ENCODE measurements around the gene ITGBL1.

The ITGBL1 gene

GRCh38 chr13:101493541-101493940 is 41.1 kb downstream of the ITGBL1 start:
- in situ Hi-C loops (cut with HindIII; ENCODE audit: low sequenced_read_pairs) = loop anchor here (25.0 kb wide), 1 partner anchor 356 kb away; no protein-coding TSS in a partner anchor
- no peak overlapping the region for H3K4me3 ChIP-seq (ENCODE audit: low read depth, low read length)
- no peak for DNase-seq (ENCODE audit: low read depth)
- TF ChIP-seq CTCF (IDR thresholded peaks at IDR 0.05; ENCODE audit: low read depth, low read length, missing control alignments) = no peak

GRCh38 chr13:101499406-101499805 is 46.9 kb downstream of the ITGBL1 start:
- TF ChIP-seq CTCF (IDR thresholded peaks at IDR 0.05; ENCODE audit: low read depth, low read length, missing control alignments) = no peak
- in situ Hi-C loops (cut with HindIII; ENCODE audit: low sequenced_read_pairs) = loop anchor here (25.0 kb wide), 1 partner anchor 362 kb away; no protein-coding TSS in a partner anchor
- no peak for DNase-seq (ENCODE audit: low read depth)
- no peak overlapping the region for H3K4me3 ChIP-seq (ENCODE audit: low read depth, low read length)

GRCh38 chr13:101502618-101503017 is 50.1 kb downstream of the ITGBL1 start:
- no peak overlapping the region for H3K4me3 ChIP-seq (ENCODE audit: low read depth, low read length)
- DNase-seq (ENCODE audit: low read depth) = no peak
- in situ Hi-C loops (cut with HindIII; ENCODE audit: low sequenced_read_pairs) = no loop called here
- TF ChIP-seq CTCF (IDR thresholded peaks at IDR 0.05; ENCODE audit: low read depth, low read length, missing control alignments) = no peak

GRCh38 chr13:101511161-101511560 is 58.7 kb downstream of the ITGBL1 start:
- in situ Hi-C loops (cut with HindIII; ENCODE audit: low sequenced_read_pairs) = loop anchor here (10.0 kb wide), 1 partner anchor 224 kb away; no protein-coding TSS in a partner anchor
- no peak for DNase-seq (ENCODE audit: low read depth)
- TF ChIP-seq CTCF (IDR thresholded peaks at IDR 0.05; ENCODE audit: low read depth, low read length, missing control alignments) = no peak
- no peak overlapping the region for H3K4me3 ChIP-seq (ENCODE audit: low read depth, low read length)

GRCh38 chr13:101511766-101512165 is 59.3 kb downstream of the ITGBL1 start:
- in situ Hi-C loops (cut with HindIII; ENCODE audit: low sequenced_read_pairs) = loop anchor here (10.0 kb wide), 1 partner anchor 223 kb away; no protein-coding TSS in a partner anchor
- no peak overlapping the region for H3K4me3 ChIP-seq (ENCODE audit: low read depth, low read length)
- DNase-seq (ENCODE audit: low read depth) = no peak
- no peak for TF ChIP-seq CTCF (IDR thresholded peaks at IDR 0.05; ENCODE audit: low read depth, low read length, missing control alignments)

GRCh38 chr13:101512650-101513049 is 60.2 kb downstream of the ITGBL1 start:
- peak; percentile 51 for DNase-seq (ENCODE audit: low read depth)
- in situ Hi-C loops (cut with HindIII; ENCODE audit: low sequenced_read_pairs) = loop anchor here (10.0 kb wide), 1 partner anchor 222 kb away; no protein-coding TSS in a partner anchor
- TF ChIP-seq CTCF (IDR thresholded peaks at IDR 0.05; ENCODE audit: low read depth, low read length, missing control alignments) = no peak
- H3K4me3 ChIP-seq (ENCODE audit: low read depth, low read length) = no peak overlapping the region

Measured in astrocyte of the cerebellum (primary cell).